ENCODE results near the gene KRT33A.

- TF ChIP-seq POLR2A (IDR thresholded peaks at IDR 0.05): no peak
- TF ChIP-seq CTCF (IDR thresholded peaks at IDR 0.05): no peak
Observed at GRCh38 chr17:41338961-41339485, 11.6 kb downstream of the KRT33A start.
